Measurements from ENCODE around the gene CARD10. TPM values are rescaled to one million over a fixed set of nuclear protein-coding genes. Genes with fewer than 3 reads are reported as not detected.

CARD10 gene
- polyA plus RNA-seq, 3 donors = 8.8 to 20.0 (median 10.0) TPM

GRCh38 chr22:37510091-37510490, 9.1 kb downstream of the CARD10 start:
- no peak overlapping the region for H3K27ac ChIP-seq (ENCODE audit: low read depth, low read length)

DNA sequence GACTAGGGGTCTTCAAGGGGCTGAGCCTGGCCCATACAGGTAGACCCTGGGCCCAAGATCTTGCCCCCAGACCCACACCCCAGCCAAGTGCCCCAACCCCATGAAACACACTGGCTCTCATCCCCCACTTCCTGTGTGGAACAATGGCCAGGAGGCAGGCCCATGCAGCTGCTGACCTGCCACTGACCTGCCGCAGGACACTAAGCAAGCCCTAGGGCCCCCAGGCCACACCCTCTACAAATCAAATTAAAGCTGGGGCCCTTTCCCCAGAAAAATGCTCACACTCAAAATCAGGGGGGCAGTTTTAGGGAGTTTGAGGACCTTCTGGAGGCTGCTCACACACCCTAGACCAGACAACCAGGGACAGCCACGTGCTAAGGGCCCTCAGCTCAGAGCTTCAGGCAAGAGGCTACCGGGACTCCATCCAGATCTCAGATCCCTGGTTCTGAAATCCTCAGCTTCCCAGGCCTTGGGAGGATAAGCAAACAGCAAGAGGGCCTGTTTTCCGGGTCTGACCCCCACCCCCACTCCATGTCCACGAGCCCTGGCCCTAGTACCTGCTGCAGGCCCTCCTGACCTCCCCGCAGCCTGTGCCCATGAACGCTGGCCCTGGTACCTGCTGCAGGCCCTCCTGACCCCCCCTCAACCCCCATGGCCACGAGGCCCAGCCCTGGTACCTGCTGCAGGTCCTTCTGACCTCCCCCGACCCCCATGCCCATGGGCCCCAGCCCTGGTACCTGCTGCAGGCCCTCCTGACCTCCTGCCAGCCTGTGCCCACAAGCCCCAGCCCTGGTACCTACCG, 10.0 kb downstream of the CARD10 start:
- 71 to 73% (median 72%) methylated on average over 7 to 9 of the region's 10 CpGs for WGBS, 3 donors
- H3K27ac ChIP-seq (ENCODE audit: low read depth, low read length) = no peak overlapping the region

More at GRCh38 chr22:37510091-37510490, 9.1 kb downstream of the CARD10 start:
- 52 to 73% (median 73%) methylated on average over 9 to 10 of the region's 10 CpGs for WGBS, 3 donors

DNA sequence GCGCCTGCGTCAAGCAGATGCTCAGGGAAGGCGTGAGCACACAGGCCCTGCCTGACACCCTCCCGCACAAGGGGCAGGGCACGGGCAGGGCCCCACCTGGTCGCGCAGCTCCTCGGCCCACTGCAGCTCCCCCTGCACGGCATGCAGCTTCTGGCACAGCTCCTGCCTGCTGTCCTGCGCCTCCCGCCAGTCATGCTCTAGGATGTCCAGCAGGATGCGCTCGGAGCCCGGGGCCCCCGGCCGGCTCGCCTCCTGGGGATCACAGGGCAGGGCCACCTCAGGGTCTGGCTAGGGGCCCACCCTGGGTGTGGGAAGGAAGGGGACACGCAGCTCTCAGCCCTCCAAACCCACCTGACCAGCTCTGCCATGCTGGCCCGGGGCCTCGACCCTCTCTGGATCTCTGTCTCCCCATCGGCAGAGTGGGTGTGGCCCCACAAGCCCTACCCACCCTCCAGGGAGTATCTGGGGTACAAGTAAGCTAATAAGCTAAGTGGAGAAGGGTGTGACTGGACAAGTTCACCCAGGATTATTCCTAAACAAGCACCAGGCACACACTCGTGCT, 10.7 kb downstream of the CARD10 start:
- 61 to 85% (median 71%) methylated on average over 22 of the region's 22 CpGs for WGBS, 3 donors
- H3K27ac ChIP-seq (ENCODE audit: low read depth, low read length) = no peak overlapping the region

DNA sequence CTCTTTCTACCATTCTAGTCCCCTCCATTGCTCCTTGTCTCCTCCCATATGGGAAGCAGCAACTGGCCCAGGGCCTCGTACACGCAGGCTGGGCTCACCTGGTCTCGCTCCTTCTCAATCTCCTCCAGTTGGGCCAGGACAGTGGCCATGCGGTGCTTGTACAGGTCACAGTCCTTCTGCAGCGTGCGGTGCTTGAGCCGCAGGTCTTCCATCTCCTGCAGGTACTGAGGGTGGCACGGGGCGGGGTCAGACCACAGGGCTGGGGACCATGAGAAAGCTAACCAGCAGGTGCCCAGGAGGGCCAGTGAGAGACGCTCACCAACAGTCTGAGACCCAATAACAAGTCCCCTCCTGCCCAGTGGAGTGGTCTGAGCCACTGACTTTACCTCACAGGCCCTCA, 11.5 kb downstream of the CARD10 start:
- WGBS, 3 donors = 93 to 96% (median 95%) methylated on average over 10 of the region's 10 CpGs
- H3K27ac ChIP-seq (ENCODE audit: low read depth, low read length) = no peak overlapping the region

DNA sequence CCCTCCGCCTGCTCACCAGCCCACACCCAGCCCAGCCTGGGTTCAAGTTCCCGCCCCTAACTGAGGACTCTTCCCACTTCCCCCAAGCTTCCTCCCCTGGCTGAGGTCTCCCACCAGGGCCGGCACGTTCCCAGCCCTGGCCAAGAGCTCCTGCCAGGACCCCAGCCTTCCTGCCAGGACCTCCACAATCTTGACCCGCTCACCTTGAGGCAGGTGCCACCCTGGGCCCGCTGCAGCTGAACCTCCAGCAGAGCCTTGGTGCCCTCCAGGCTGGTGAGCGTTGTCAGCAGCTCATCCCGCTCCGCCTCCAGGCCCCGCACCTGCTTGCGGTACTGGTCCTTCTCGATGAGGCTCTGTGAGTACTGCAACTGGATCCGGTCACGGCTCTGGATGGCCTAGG, 13.2 kb downstream of the CARD10 start:
- no peak overlapping the region for H3K27ac ChIP-seq (ENCODE audit: low read depth, low read length)
- WGBS, 3 donors = 85 to 90% (median 88%) methylated on average over 14 of the region's 14 CpGs

GRCh38 chr22:37505565-37505964, 13.7 kb downstream of the CARD10 start:
- H3K27ac ChIP-seq (ENCODE audit: low read depth, low read length) = no peak overlapping the region
- WGBS, 3 donors = 94 to 98% (median 95%) methylated on average over 4 of the region's 4 CpGs

DNA sequence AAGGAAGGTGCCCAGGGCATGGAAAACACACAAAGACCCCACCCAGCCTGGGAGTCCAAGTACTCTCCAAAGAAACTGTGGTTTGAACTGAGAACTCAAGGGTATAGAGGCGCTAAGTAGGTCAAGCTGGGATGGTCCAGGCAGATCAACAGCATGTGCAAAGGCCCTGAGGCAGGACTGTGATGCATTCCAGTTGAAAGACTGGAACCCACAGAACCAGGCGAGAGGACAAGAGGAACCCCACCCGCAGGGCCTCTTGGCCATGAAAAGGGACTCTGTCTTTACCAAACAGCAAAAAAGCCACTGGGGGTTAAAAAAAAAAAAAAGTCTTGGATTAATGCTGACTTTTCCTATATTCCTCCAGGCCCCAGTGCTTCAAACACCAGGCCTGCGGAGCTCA, 14.3 kb downstream of the CARD10 start:
- H3K27ac ChIP-seq (ENCODE audit: low read depth, low read length) = no peak overlapping the region
- WGBS, 3 donors = 92 to 97% (median 96%) methylated on average over 4 of the region's 4 CpGs

- whole genome bisulfite sequencing, 3 donors = 43 to 73% (median 70%) methylated on average over 11 of the region's 11 CpGs
- no peak overlapping the region for H3K27ac ChIP-seq (ENCODE audit: low read depth, low read length)
Observed at GRCh38 chr22:37503850-37504249, 15.4 kb downstream of the CARD10 start.

GRCh38 chr22:37503183-37503683, 16.0 kb downstream of the CARD10 start:
- 91 to 100% (median 93%) methylated on average over 3 of the region's 3 CpGs for WGBS, 3 donors
- H3K27ac ChIP-seq (ENCODE audit: low read depth, low read length) = no peak overlapping the region

- no peak overlapping the region for H3K27ac ChIP-seq (ENCODE audit: low read depth, low read length)
- WGBS, 3 donors = 52 to 61% (median 55%) methylated on average over 16 of the region's 16 CpGs
Observed at GRCh38 chr22:37502342-37503182, 16.7 kb downstream of the CARD10 start.

GRCh38 chr22:37501610-37502341, 17.4 kb downstream of the CARD10 start:
- 15 to 43% (median 36%) methylated on average over 14 of the region's 14 CpGs for WGBS, 3 donors
- no peak overlapping the region for H3K27ac ChIP-seq (ENCODE audit: low read depth, low read length)

DNA sequence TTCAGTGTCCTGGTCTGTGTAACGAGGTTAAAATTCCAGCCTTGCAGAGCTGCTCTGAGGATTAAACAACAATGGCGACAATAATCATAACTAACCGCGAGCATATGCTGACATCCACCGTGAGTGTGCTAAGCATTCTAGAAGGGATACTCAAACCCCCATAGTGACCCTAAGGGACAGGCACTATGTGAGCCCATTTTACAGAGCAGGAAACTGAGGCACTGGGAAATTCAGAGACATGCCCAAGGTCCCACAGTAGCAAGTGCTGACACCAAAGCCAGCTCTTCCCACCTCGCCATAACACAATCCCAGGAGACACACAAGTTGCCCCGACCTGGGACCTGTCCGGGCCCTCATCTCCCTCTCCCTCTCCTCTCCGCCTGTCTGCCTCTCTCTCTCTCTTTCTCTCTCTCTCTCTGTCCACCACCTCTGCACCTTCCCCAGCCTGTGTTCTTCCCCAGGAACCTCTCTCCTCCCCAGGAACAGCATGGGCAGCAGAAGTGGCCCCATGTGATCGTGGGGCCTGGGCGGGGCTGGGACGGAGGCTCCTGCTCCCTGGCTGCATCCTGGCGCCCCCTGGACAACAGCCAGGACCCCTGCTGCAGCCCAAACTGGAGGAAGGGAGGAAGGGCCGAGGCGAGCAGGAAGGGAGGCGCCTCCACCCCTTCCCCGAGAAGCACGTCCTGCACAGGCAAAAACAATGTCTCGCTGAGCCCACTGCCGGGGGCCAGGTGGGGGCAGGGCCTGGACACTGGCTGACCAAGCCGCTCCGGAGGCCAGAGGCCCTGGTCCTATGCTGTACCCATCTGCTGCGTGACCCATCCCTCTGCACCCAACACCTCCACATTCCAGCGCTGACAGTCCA, 18.2 kb downstream of the CARD10 start:
- WGBS, 3 donors = 40 to 57% (median 42%) methylated on average over 22 to 24 of the region's 24 CpGs
- H3K27ac ChIP-seq (ENCODE audit: low read depth, low read length) = no peak overlapping the region

DNA sequence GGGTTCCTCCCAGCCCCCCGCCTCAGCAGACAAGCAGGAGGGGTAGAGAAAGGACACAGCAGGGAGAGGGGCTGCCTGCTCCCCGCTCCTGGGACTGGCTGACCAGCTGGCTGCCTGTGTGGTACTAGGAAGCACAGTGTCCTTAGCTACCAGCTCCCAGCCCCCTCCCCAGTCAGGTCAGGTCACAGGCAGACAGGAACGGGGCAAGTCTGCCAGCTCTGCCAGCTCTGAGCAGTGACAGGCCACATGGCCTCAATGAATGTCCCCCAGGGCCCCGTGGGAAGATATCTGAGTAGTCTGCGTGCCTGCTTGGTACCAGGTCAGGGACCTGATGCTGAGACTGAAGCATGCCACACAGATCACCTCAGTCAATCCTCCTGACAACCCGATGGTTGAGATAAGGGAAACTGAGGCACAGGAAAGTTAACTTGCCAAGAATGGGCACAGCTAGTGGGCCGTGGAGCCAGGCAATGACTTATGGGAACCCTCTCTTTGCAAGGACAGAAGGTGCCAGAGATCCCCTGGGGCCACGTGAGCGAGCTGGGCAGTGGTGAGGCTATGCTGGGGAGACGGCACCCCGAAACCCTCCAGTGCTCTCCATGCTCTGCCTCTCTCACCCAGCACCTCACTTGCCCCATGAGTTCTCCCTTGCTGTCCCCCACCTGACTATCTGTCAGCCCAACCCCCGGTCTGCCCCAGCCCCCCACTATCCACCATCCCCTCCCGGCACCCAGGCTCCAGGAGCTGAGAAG, 19.2 kb downstream of the CARD10 start:
- H3K27ac ChIP-seq (ENCODE audit: low read depth, low read length) = no peak overlapping the region
- 74 to 89% (median 85%) methylated on average over 13 of the region's 13 CpGs for WGBS, 3 donors

GRCh38 chr22:37499027-37499707, 20.0 kb downstream of the CARD10 start:
- no peak overlapping the region for H3K27ac ChIP-seq (ENCODE audit: low read depth, low read length)
- WGBS, 3 donors = 72 to 78% (median 73%) methylated on average over 12 of the region's 12 CpGs

DNA sequence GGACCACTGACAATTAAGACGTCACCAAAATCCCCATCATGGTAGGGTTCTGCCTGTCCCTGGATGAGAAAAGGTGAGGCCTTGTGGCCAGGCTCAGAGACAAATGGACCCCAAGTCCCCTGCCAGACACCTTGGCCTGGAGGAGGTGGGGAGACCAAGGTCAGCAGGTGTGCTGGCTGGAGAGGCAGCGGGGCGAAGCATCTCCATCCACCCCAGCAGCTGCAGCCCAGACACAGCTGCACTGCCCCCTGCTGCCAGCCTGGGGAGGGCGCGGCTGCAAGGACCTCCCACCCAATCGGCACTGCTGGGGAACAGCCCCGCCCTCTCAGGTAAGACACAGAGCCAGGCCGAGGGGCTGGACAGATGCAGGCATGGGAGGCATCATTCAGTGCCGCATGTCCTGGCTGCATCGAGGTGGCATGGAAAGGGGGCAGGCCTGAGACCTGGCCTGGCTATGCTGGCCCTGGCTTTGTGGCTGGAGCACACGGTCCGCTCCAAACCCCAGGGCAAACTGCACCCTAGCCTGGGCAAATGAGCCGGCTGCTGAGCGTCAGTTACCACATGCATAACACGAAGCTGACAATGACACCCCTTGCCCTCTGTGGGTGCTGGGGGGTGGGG, 20.8 kb downstream of the CARD10 start:
- WGBS, 3 donors = 43 to 61% (median 56%) methylated on average over 15 of the region's 15 CpGs
- no peak overlapping the region for H3K27ac ChIP-seq (ENCODE audit: low read depth, low read length)

DNA sequence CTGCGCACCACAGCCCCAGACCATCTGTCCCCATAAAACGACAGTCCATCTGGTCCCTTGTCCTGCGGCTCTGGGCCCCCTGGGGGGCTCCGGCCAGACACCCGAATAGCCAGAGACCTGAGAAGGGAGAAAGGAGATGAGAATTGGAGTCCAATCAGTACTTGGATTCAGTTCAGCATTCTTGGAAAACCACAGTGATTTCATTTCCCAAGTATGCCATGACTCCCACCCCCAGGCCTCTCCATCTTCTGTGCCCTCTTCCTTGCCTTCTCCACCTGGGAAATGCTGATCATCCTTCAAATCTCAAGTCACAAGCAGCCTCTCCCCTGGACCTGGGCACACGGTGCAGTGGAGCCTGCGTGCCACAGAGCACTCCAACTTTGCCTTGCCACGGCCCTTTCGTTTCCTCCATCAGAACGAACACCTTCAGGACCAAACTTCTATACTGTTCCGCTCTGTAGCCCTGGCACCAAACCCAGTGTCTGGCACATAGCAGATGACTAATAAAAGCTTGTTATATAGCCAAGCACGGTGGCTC, 22.1 kb downstream of the CARD10 start:
- WGBS, 3 donors = 79 to 87% (median 82%) methylated on average over 12 of the region's 12 CpGs
- H3K27ac ChIP-seq (ENCODE audit: low read depth, low read length) = no peak overlapping the region
